CD4-positive, alpha-beta T cell treated with Interleukin-6 for 4 hours (primary cell): ENCODE results near the gene MRPL22.
"Not testable (repeated sequence)": the region's sequence is repeated elsewhere in the genome, so short reads cannot be mapped to it uniquely, and the experiment has no call there.

Experiments
- DNase-seq: peaks from one replicate; pipeline ENCODE4 v3.0.0-alpha.2; 2020; ENCODE audit warnings: mixed read lengths

The MRPL22 gene

DNA sequence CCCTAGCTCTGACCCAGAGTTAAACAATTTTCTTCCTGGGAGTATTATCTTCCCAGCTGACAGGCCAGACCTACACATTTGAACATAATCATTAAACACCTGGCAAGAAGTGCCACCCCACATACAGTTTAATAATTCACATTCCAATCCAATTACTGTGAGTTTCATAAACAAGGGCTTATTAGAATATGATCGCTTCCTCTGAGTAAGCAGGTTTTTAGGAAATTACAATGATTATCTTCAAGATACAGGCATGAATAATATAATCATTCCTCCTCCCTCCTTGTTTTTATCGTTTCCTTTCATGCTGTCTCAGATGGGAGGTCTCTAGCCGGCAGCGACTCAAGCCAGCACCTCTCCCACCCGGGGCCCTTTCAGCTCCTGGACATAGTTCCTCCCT lies 56.9 kb downstream of the MRPL22 start:
- DNase-seq, result no peak

DNA sequence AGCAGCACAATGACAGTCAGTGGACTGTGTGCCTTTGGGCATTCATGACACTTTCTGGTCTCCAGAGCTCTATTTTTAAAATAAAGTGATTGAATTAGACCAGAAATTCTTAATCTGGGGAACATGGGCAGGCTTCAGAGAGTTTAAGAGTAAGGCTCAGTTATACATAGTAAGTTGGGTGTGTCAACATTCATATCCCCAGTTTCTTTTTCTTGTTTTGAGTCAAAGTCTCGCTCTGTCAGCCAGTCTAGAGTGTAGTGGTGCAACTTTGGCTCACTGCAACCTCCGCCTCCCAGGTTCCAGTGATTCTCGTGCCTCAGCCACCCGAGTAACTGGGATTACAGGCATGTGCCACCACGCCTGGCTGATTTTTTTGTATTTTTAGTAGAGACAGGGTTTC lies 59.0 kb downstream of the MRPL22 start:
- no peak for DNase-seq

DNA sequence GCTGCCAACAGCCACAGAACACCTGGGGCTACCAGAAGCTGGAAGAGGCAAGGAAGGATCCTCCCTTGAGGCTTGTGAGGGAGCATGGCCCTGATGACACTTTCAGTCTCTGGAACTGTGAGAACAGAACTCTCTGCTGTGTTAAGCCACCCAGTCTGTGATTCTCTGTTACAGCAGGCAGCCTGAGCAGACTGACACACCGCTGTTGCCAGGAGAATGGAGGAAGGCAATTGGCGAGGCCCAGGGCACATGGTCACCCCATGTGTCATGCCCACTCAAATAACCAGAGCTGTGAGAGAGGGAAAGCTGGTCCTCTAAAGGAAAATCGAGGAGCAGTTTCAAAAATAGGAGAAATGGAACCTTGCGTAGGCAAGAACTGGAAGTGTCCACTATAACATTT lies 60.6 kb downstream of the MRPL22 start:
- DNase-seq, result no peak

DNA sequence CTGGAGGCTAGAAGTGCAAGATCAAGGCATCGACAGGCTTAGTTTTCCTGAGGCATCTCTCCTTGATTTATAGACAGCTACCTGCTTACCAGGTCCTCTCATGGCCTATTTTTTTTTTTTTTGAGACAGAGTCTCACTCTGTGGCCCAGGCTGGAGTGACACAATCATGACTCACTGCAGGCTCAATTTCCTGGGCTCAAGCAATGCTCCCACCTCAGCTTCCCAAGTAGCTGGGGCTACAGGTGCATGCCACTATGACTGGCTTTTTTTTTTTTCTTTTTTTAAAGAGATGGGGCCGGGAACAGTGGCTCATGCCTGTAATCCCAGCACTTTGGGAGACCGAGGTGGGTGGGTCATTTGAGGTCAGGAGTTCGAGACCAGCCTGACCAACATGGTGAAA lies 61.8 kb downstream of the MRPL22 start:
- DNase-seq, result not testable (repeated sequence)

DNA sequence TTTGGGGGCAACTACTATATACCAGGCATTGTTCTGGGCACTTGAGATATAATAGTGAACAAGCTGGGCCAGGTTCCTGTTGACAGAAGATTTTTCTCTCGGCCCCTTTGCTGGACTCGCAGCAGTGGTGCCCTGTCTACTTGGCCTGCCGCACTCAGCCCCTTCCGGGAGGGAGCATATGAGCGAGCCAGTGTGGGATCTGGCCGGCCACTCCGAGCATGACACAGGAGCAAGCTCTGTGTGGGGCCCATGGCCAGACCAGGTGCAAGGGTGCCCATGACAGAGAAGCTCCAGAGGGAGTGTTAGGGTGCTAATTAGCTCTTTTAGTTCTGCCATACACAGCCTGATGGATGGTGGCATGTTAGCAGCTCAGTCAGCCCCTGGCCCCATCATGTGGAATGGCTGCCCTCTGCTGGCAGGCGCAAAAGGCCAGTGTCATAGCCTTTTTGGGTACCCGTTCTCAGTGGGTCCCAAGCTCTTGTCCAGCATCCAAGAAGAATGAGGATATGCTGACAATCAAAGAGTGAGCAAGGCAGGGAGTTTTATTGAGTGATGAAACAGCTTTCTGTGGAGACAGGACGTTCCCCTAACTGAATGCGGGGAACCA lies 63.4 kb downstream of the MRPL22 start:
- DNase-seq, result peak; percentile 17

DNA sequence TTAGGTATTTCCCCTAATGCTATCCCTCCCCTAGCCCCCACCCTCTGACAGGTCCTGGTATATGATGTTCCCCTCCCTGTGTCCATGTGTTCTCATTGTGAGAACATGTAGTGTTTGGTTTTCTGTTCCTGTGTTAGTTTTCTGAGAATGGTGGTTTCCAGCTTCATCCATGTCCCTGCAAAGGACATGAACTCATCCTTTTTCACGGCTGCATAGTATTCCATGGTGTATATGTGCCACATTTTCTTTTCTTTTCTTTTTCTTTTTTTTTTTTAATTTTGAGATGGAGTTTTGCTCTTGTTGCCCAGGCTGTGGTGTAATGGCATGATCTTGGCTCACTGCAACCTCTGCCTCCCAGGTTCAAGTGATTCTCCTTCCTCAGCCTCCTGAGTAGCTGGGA lies 65.4 kb downstream of the MRPL22 start:
- DNase-seq, result not testable (repeated sequence)

DNA sequence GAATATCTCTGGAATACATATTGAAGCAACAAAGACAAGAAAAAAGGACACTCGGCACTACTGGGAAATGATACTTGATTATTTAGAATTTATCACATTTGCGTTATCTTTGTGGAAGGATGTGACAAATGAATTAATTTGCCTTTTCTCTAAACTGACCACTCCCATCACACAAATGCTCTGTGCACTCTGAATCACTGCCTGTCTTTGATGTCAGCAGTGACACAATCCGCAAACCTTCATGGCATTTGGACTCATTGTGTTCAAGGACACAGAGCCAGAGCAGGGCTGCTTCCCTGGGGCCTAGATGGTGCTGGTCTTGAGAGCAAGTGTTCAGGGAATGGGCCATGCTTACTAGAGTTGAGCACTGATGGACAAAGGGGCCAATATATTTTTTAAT lies 67.8 kb downstream of the MRPL22 start:
- DNase-seq, result no peak

DNA sequence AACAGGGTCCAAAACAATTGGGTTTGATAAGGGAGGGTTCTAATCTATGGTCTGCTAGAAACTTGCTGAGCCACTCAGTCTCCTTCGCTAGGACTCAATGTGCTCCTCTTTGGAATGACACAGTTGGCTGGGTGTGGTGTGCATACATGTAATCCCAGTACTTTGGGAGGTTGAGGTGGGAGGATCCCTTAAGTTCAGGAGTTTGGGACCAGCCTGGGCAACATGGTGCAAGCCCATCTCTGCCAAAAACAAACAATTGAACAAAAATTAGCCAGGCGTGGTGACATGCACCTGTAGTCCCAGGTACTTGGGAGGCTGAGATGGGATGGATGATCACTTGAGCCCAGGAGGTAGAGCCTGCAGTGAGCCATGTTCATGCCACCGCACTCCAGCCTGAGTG lies 70.0 kb downstream of the MRPL22 start:
- no peak for DNase-seq

DNA sequence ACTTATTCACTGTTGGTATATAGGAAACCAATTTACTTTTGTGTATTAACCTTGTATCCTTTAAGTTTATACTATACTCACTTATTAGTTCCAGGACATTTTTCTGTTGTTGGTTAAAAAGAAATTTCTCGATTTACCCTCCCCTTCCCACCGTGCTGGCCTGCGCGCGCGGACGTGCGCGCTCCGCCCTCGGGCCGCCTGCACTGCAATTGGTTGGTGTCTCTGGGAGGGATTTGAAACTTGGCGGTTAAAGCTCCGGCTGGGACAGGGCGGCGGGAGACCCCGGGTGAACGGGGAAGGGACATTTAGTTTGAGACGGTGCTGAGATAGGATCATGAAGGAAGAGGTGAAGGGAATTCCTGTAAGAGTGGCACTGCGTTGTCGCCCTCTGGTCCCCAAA lies 72.7 kb downstream of the MRPL22 start, which contains the start of gene KIF4B:
KIF4B (plus strand) TSS at position 230 of the 400 bp plus-strand sequence; CDS start at position 335, 105 bp downstream.
- DNase-seq, result no peak

DNA sequence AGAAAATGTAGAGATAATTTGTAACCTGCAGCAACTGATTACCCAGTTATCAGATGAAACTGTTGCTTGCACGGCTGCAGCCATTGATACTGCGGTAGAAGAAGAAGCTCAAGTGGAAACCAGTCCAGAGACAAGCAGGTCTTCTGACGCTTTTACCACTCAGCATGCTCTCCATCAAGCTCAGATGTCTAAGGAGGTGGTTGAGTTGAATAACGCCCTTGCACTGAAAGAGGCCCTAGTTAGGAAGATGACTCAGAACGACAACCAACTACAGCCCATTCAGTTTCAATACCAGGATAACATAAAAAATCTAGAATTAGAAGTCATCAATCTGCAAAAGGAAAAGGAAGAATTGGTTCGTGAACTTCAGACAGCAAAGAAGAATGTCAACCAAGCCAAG lies 74.4 kb downstream of the MRPL22 start:
- no peak for DNase-seq

DNA sequence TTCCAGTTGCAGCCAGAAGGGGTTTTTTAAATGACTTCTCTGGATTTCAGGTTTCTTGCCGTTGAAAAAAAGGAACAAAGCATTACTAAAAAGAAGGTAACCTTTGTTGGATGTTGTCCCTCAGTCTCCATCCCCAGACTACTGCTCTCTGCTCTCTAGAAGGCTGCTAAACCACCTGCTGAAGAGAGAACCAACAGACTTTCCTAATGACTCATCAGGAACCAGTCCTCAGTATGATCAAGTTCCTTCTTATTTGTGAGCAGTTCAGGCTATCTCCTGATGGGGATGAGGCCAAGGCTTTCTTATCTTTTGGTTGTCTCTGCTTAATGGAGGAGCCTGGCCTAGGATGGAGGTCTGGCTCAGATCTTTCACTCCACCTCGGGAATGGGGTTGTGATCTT lies 76.7 kb downstream of the MRPL22 start:
- DNase-seq, result no peak
